Peyer's patch (tissue), 4 donors: Measurements from ENCODE around the gene IFI27.

Experiments used
- POLR2A ChIP-seq, 2 donors: fragments of 450-650 bp; IDR thresholded peaks; one replicate each; pipeline ENCODE4 v1.5.1; 2017; ENCODE audit warnings: antibody characterized with exemption in 2 of 2, mild to moderate bottlenecking in 2 of 2, moderate library complexity in 2 of 2
- TF ChIP-seq, protein P1 (sequence below), 6 experiments: fragments of 450-650 bp in 4 of 6; fragments of 200-600 bp in 2 of 6; sonication (generic) in 1 of 6; IDR thresholded peaks; one replicate each; pipeline ENCODE4 v1.5.1; 2017 to 2019; ENCODE audit warnings: antibody characterized with exemption in 6 of 6, mild to moderate bottlenecking in 3 of 6, moderate library complexity in 1 of 6

DNA sequence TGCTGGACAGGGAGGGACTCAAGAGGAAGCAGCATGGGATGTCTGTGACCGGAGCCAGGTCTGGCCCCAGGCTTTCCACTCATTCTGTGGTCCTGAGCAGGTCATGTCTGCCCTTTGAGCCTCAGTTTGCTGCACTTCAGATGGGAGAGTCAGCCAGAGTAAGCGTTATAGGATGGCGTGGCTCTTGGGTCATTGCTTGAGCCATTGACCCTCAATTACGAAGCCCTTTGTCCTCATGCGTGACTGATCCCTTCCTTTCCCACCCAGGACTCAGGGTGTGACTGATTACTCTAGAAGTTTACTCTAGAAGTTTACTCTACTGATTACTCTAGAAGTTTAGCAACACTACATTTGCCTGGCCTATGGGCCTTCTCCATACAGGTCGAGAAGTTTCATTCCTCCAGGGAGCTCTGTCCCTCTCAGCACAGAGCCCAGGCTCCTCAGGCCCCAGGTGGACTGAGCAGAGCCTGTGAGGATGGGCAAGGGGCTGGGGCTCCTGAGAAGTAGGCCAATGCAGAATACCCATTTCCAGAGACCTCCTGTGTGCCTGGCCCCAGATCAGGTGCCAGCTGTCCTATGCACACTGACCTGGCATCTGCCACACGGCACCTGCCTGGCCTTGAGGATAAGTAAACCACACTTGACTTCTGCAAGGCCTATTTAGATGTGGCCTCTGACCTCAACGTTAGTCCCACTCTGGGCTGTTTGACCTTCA lies 7.6 kb upstream of the IFI27 start:
- TF ChIP-seq, protein P1, sequence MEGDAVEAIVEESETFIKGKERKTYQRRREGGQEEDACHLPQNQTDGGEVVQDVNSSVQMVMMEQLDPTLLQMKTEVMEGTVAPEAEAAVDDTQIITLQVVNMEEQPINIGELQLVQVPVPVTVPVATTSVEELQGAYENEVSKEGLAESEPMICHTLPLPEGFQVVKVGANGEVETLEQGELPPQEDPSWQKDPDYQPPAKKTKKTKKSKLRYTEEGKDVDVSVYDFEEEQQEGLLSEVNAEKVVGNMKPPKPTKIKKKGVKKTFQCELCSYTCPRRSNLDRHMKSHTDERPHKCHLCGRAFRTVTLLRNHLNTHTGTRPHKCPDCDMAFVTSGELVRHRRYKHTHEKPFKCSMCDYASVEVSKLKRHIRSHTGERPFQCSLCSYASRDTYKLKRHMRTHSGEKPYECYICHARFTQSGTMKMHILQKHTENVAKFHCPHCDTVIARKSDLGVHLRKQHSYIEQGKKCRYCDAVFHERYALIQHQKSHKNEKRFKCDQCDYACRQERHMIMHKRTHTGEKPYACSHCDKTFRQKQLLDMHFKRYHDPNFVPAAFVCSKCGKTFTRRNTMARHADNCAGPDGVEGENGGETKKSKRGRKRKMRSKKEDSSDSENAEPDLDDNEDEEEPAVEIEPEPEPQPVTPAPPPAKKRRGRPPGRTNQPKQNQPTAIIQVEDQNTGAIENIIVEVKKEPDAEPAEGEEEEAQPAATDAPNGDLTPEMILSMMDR (IDR thresholded peaks at IDR 0.05): no peak
- no peak for TF ChIP-seq POLR2A (IDR thresholded peaks at IDR 0.05)
